GM18502 (cell line): ENCODE measurements around the gene KLHL5.

Experiments used
- ATAC-seq: cut with Tn5 transposase; IDR thresholded peaks from one replicate; pipeline ENCODE4 v1.9.1; 2021; ENCODE audit warnings: mild to moderate bottlenecking; ENCODE audit not compliant: unreplicated experiment, poor library complexity

Gene KLHL5

GRCh38 chr4:39043058-39043860 is 18.8 kb upstream of the KLHL5 start:
- ATAC-seq: no peak

- ATAC-seq: no peak
These were observed 18.1 kb upstream of the KLHL5 start for GRCh38 chr4:39043861-39044363.

GRCh38 chr4:39044364-39044955 is 17.6 kb upstream of the KLHL5 start:
- ATAC-seq: peak; percentile 62

- ATAC-seq: peak; percentile 40
These were observed 16.8 kb upstream of the KLHL5 start for GRCh38 chr4:39044956-39045826.

- no peak for ATAC-seq
These were observed 16.2 kb upstream of the KLHL5 start for GRCh38 chr4:39045827-39046221.

GRCh38 chr4:39046249-39046648 is 15.8 kb upstream of the KLHL5 start:
- ATAC-seq: no peak

- no peak for ATAC-seq
These were observed 14.4 kb upstream of the KLHL5 start for GRCh38 chr4:39047681-39048080.

- ATAC-seq: no peak
These were observed 13.7 kb upstream of the KLHL5 start for GRCh38 chr4:39048311-39048710.

- no peak for ATAC-seq
These were observed 11.4 kb upstream of the KLHL5 start for GRCh38 chr4:39050590-39050989.

- no peak for ATAC-seq
These were observed 10.5 kb upstream of the KLHL5 start for GRCh38 chr4:39051492-39051891.

- no peak for ATAC-seq
These were observed 8.0 kb upstream of the KLHL5 start for GRCh38 chr4:39053983-39054382.

- ATAC-seq: no peak
These were observed 7.5 kb upstream of the KLHL5 start for GRCh38 chr4:39054497-39054896.

- no peak for ATAC-seq
These were observed 6.0 kb upstream of the KLHL5 start for GRCh38 chr4:39056023-39056422.

- no peak for ATAC-seq
These were observed 575 bp upstream of the KLHL5 start for GRCh38 chr4:39061457-39061856.

GRCh38 chr4:39062770-39063097 is 702 bp downstream of the KLHL5 start:
- ATAC-seq: no peak

GRCh38 chr4:39063430-39063829 is 1.4 kb downstream of the KLHL5 start:
- no peak for ATAC-seq

GRCh38 chr4:39066371-39066770 is 4.3 kb downstream of the KLHL5 start:
- ATAC-seq: no peak

GRCh38 chr4:39067031-39067430 is 5.0 kb downstream of the KLHL5 start:
- no peak for ATAC-seq

- no peak for ATAC-seq
These were observed 5.4 kb downstream of the KLHL5 start for GRCh38 chr4:39067451-39067850.

GRCh38 chr4:39068907-39069306 is 6.9 kb downstream of the KLHL5 start:
- no peak for ATAC-seq

GRCh38 chr4:39078829-39079228 is 16.8 kb downstream of the KLHL5 start:
- no peak for ATAC-seq
